VCaP (cell line): ENCODE data around the gene ZNF644.

Experiments used
- H3K27ac ChIP-seq: fragments of 450-650 bp; 2 replicates; pipeline ENCODE4 v1.5.1; 2017
- TF ChIP-seq, protein P1 (sequence below): fragments of 450-650 bp; conservative IDR thresholded peaks from 2 replicates; pipeline ENCODE4 v1.5.1; 2017; ENCODE audit warnings: mild to moderate bottlenecking, moderate library complexity

ZNF644 gene

GRCh38 chr1:91031081-91031480 lies 9.2 kb upstream of the ZNF644 start:
- TF ChIP-seq, protein P1, sequence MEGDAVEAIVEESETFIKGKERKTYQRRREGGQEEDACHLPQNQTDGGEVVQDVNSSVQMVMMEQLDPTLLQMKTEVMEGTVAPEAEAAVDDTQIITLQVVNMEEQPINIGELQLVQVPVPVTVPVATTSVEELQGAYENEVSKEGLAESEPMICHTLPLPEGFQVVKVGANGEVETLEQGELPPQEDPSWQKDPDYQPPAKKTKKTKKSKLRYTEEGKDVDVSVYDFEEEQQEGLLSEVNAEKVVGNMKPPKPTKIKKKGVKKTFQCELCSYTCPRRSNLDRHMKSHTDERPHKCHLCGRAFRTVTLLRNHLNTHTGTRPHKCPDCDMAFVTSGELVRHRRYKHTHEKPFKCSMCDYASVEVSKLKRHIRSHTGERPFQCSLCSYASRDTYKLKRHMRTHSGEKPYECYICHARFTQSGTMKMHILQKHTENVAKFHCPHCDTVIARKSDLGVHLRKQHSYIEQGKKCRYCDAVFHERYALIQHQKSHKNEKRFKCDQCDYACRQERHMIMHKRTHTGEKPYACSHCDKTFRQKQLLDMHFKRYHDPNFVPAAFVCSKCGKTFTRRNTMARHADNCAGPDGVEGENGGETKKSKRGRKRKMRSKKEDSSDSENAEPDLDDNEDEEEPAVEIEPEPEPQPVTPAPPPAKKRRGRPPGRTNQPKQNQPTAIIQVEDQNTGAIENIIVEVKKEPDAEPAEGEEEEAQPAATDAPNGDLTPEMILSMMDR, result no peak
- no peak overlapping the region for H3K27ac ChIP-seq

- TF ChIP-seq, protein P1, result no peak; the same call in 1 of the 2 replicates
- peak overlapping the region; percentile 50 for H3K27ac ChIP-seq
Measured at GRCh38 chr1:91026777-91027176, 4.9 kb upstream of the ZNF644 start.

DNA sequence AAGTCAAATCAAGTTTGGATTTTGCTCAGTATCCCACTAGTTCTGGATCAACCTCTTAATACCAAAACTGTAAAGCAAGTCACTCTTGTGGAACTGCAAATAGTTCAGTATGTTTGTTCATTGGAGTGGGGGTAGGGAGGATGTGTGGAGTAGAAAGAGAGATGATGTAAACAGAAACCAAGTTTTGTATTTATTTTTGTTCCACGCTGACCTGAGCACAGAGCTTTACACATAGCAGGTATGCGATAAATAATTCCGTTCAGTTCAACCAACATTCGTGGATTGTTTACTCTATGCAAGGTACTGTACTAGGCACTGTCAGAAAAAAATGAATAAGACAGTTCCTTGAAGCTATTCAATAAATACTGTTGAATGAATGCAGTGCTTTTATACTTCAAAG lies 4.5 kb upstream of the ZNF644 start:
- TF ChIP-seq, protein P1, result no peak
- H3K27ac ChIP-seq, result peak overlapping the region; percentile 50

- TF ChIP-seq, protein P1, result no peak
- no peak overlapping the region for H3K27ac ChIP-seq
Measured at GRCh38 chr1:91024481-91025119, 2.8 kb upstream of the ZNF644 start.

DNA sequence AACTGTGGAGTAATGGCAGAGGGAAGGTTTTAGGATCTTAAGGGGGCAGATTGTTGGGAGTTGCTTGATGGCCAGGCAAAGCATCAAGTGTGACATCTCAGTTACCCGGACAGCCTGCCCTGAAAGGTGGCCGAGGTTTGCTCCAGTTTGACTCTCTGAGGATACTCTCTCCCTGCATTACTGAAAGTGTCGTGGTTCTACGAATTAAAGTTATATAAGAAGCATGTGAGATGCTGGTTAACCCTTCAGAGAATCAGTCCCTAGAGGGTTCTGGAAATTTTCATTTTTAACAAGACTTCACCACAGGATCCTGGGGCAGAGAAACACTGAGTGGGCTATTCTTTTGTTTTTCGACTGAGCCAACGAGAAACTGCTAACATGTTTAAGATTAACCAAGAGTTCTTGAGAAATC lies 689 bp upstream of the ZNF644 start:
- H3K27ac ChIP-seq, result peak overlapping the region; percentile 99
- TF ChIP-seq, protein P1, result no peak

- peak overlapping the region; percentile 99 for H3K27ac ChIP-seq
- TF ChIP-seq, protein P1, result no peak
Measured at GRCh38 chr1:91020967-91021685, 709 bp downstream of the ZNF644 start.

DNA sequence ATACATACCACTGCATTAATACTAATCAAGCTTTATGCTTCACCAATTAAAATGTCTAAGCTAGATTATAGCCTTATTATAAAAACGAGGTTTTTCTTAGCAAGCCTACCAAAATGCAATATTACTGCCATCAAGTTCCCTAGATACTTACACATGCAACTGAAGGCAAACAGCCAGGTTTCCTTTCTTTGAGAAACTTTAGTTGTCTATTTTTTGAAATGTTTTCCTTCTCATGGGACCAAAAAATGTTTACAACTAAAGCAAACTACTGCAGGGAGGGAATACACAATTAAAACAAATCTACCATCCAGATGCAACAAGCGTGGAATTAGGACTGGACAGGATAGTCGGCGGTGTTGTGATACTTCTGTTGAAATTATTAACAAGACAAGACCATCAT lies 1.3 kb downstream of the ZNF644 start:
- TF ChIP-seq, protein P1, result no peak
- H3K27ac ChIP-seq, result peak overlapping the region; percentile 99
